Measurements from ENCODE around the gene SSR3. TPM values are rescaled to one million over a fixed set of nuclear protein-coding genes. Genes with fewer than 3 reads are reported as not detected.

The SSR3 gene
- total RNA-seq, 1 donor from 2014 or later, result 151 TPM

- no peak for DNase-seq
- peaks cover 13% of the 10 kb centered on the region for H3K4me1 Mint-ChIP-seq
- H3K36me3 Mint-ChIP-seq (ENCODE audit: low read depth), result no peaks in the 10 kb centered on the region
- no peaks in the 10 kb centered on the region for H3K9me3 Mint-ChIP-seq
- intact Hi-C loops (cut with micrococcal nuclease), result no loop called here
- no peak overlapping the region for H3K27ac Mint-ChIP-seq
- H3K4me3 Mint-ChIP-seq, result no peak overlapping the region
- H3K27me3 Mint-ChIP-seq, result peaks cover 24% of the 10 kb centered on the region
Measured at GRCh38 chr3:156561533-156561932, 6.6 kb upstream of the SSR3 start.

- intact Hi-C loops (cut with micrococcal nuclease), result no loop called here
- DNase-seq, result no peak
- Mint-ChIP-seq H3K9me3 (peaks cover 7% of the 10 kb centered on the region), H3K27me3 (peaks cover 17% of the 10 kb centered on the region), H3K4me3 (no peak overlapping the region), H3K36me3 (ENCODE audit: low read depth) (no peaks in the 10 kb centered on the region), H3K4me1 (peaks cover 23% of the 10 kb centered on the region), H3K27ac (no peak overlapping the region)
Measured at GRCh38 chr3:156559321-156559720, 4.4 kb upstream of the SSR3 start.

- H3K27ac Mint-ChIP-seq, result no peak overlapping the region
- peaks cover 8% of the 10 kb centered on the region for H3K27me3 Mint-ChIP-seq
- peaks cover 3% of the 10 kb centered on the region for H3K36me3 Mint-ChIP-seq (ENCODE audit: low read depth)
- DNase-seq, result no peak
- H3K9me3 Mint-ChIP-seq, result peaks cover 7% of the 10 kb centered on the region
- peaks cover 24% of the 10 kb centered on the region for H3K4me1 Mint-ChIP-seq
- intact Hi-C loops (cut with micrococcal nuclease), result no loop called here
- no peak overlapping the region for H3K4me3 Mint-ChIP-seq
Measured at GRCh38 chr3:156558389-156558788, 3.5 kb upstream of the SSR3 start.

GRCh38 chr3:156554515-156554841, 439 bp downstream of the SSR3 start:
- peak overlapping the region; percentile 97 for H3K4me3 Mint-ChIP-seq

GRCh38 chr3:156553705-156554356, 1.1 kb downstream of the SSR3 start:
- Mint-ChIP-seq H3K36me3 (ENCODE audit: low read depth) (peaks cover 37% of the 10 kb centered on the region), H3K27ac (peak overlapping the region; percentile 96), H3K27me3 (no peaks in the 10 kb centered on the region), H3K4me1 (peaks cover 49% of the 10 kb centered on the region), H3K4me3 (peak overlapping the region; percentile 97), H3K9me3 (peaks cover 7% of the 10 kb centered on the region)
- no peak for DNase-seq
- intact Hi-C loops (cut with micrococcal nuclease), result loop anchor here (2.0 kb wide), 5 partner anchors 53 to 621 kb away; no protein-coding TSS in a partner anchor

More at GRCh38 chr3:156554515-156554841, 439 bp downstream of the SSR3 start:
- Mint-ChIP-seq H3K27ac (peak overlapping the region; percentile 96), H3K36me3 (ENCODE audit: low read depth) (peaks cover 34% of the 10 kb centered on the region), H3K4me1 (peaks cover 48% of the 10 kb centered on the region), H3K27me3 (no peaks in the 10 kb centered on the region), H3K9me3 (peaks cover 7% of the 10 kb centered on the region)
- intact Hi-C loops (cut with micrococcal nuclease), result loop anchor here (2.0 kb wide), 5 partner anchors 52 to 620 kb away; no protein-coding TSS in a partner anchor
- DNase-seq, result no peak

GRCh38 chr3:156552973-156553372, 1.9 kb downstream of the SSR3 start:
- intact Hi-C loops (cut with micrococcal nuclease), result no loop called here
- peaks cover 45% of the 10 kb centered on the region for H3K36me3 Mint-ChIP-seq (ENCODE audit: low read depth)
- H3K27ac Mint-ChIP-seq, result no peak overlapping the region
- H3K27me3 Mint-ChIP-seq, result no peaks in the 10 kb centered on the region
- no peak for DNase-seq
- peaks cover 49% of the 10 kb centered on the region for H3K4me1 Mint-ChIP-seq
- H3K4me3 Mint-ChIP-seq, result peak overlapping the region; percentile 97
- peaks cover 7% of the 10 kb centered on the region for H3K9me3 Mint-ChIP-seq

GRCh38 chr3:156551746-156552145, 3.2 kb downstream of the SSR3 start:
- Mint-ChIP-seq H3K4me3 (peak overlapping the region; percentile 26), H3K9me3 (peaks cover 7% of the 10 kb centered on the region), H3K27ac (no peak overlapping the region), H3K36me3 (ENCODE audit: low read depth) (peaks cover 54% of the 10 kb centered on the region), H3K27me3 (no peaks in the 10 kb centered on the region), H3K4me1 (peaks cover 55% of the 10 kb centered on the region)
- no peak for DNase-seq
- intact Hi-C loops (cut with micrococcal nuclease), result no loop called here

GRCh38 chr3:156551261-156551660, 3.7 kb downstream of the SSR3 start:
- Mint-ChIP-seq H3K4me3 (peak overlapping the region; percentile 26), H3K27me3 (no peaks in the 10 kb centered on the region), H3K27ac (no peak overlapping the region), H3K36me3 (ENCODE audit: low read depth) (peaks cover 59% of the 10 kb centered on the region), H3K9me3 (peaks cover 5% of the 10 kb centered on the region), H3K4me1 (peaks cover 59% of the 10 kb centered on the region)
- intact Hi-C loops (cut with micrococcal nuclease), result no loop called here
- DNase-seq, result no peak

- Mint-ChIP-seq H3K9me3 (no peaks in the 10 kb centered on the region), H3K36me3 (ENCODE audit: low read depth) (peaks cover 71% of the 10 kb centered on the region), H3K4me3 (no peak overlapping the region), H3K27ac (peak overlapping the region; percentile 29), H3K27me3 (no peaks in the 10 kb centered on the region), H3K4me1 (peaks cover 55% of the 10 kb centered on the region)
- no peak for DNase-seq
- intact Hi-C loops (cut with micrococcal nuclease), result no loop called here
Measured at GRCh38 chr3:156548902-156549301, 6.0 kb downstream of the SSR3 start.

GRCh38 chr3:156548041-156548687, 6.8 kb downstream of the SSR3 start:
- Mint-ChIP-seq H3K4me3 (no peak overlapping the region), H3K4me1 (peaks cover 50% of the 10 kb centered on the region), H3K36me3 (ENCODE audit: low read depth) (peaks cover 76% of the 10 kb centered on the region), H3K9me3 (no peaks in the 10 kb centered on the region), H3K27me3 (no peaks in the 10 kb centered on the region), H3K27ac (no peak overlapping the region)
- intact Hi-C loops (cut with micrococcal nuclease), result no loop called here
- DNase-seq, result no peak

- H3K36me3 Mint-ChIP-seq (ENCODE audit: low read depth), result peaks cover 76% of the 10 kb centered on the region
- no peak overlapping the region for H3K27ac Mint-ChIP-seq
- peaks cover 47% of the 10 kb centered on the region for H3K4me1 Mint-ChIP-seq
- H3K9me3 Mint-ChIP-seq, result no peaks in the 10 kb centered on the region
- H3K4me3 Mint-ChIP-seq, result no peak overlapping the region
- H3K27me3 Mint-ChIP-seq, result no peaks in the 10 kb centered on the region
- intact Hi-C loops (cut with micrococcal nuclease), result no loop called here
- DNase-seq, result no peak
Measured at GRCh38 chr3:156547637-156548036, 7.3 kb downstream of the SSR3 start.

GRCh38 chr3:156543043-156543555, 11.8 kb downstream of the SSR3 start:
- Mint-ChIP-seq H3K4me1 (peaks cover 17% of the 10 kb centered on the region), H3K4me3 (no peak overlapping the region), H3K36me3 (ENCODE audit: low read depth) (peaks cover 66% of the 10 kb centered on the region), H3K27ac (no peak overlapping the region), H3K9me3 (no peaks in the 10 kb centered on the region), H3K27me3 (no peaks in the 10 kb centered on the region)
- no peak for DNase-seq
- intact Hi-C loops (cut with micrococcal nuclease), result no loop called here

GRCh38 chr3:156542101-156543042, 12.5 kb downstream of the SSR3 start:
- no peaks in the 10 kb centered on the region for H3K9me3 Mint-ChIP-seq
- intact Hi-C loops (cut with micrococcal nuclease), result no loop called here
- peaks cover 64% of the 10 kb centered on the region for H3K36me3 Mint-ChIP-seq (ENCODE audit: low read depth)
- no peaks in the 10 kb centered on the region for H3K27me3 Mint-ChIP-seq
- H3K27ac Mint-ChIP-seq, result no peak overlapping the region
- no peak for DNase-seq
- H3K4me1 Mint-ChIP-seq, result peaks cover 15% of the 10 kb centered on the region
- no peak overlapping the region for H3K4me3 Mint-ChIP-seq

- no peaks in the 10 kb centered on the region for H3K27me3 Mint-ChIP-seq
- no peak overlapping the region for H3K4me3 Mint-ChIP-seq
- DNase-seq, result no peak
- intact Hi-C loops (cut with micrococcal nuclease), result no loop called here
- no peaks in the 10 kb centered on the region for H3K9me3 Mint-ChIP-seq
- no peak overlapping the region for H3K27ac Mint-ChIP-seq
- peaks cover 9% of the 10 kb centered on the region for H3K4me1 Mint-ChIP-seq
- peaks cover 46% of the 10 kb centered on the region for H3K36me3 Mint-ChIP-seq (ENCODE audit: low read depth)
Measured at GRCh38 chr3:156539802-156540201, 15.1 kb downstream of the SSR3 start.

Data from activated CD4-positive, alpha-beta T cell treated with anti-CD3 and anti-CD28 coated beads, Interleukin-2, amount 10 ng/mL, durations not matched to agents 24 days and 14 days (primary cell).